HG03521 (cell line): Measurements from ENCODE around the gene PEAK3.
"Not testable (repeated sequence)": the region's sequence is repeated elsewhere in the genome, so short reads cannot be mapped to it uniquely, and the experiment has no call there.

Experiments
- ATAC-seq: cut with Tn5 transposase; IDR thresholded peaks from one replicate; pipeline ENCODE4 v1.9.1; 2021; ENCODE audit warnings: mild to moderate bottlenecking, moderate library complexity; ENCODE audit not compliant: unreplicated experiment

The PEAK3 gene

GRCh38 chr19:2289714-2290435 lies 7.9 kb upstream of the PEAK3 start:
- ATAC-seq = no peak

GRCh38 chr19:2288818-2289713 lies 7.1 kb upstream of the PEAK3 start:
- ATAC-seq = no peak

- no peak for ATAC-seq
Measured at GRCh38 chr19:2288338-2288817, 6.4 kb upstream of the PEAK3 start.

- no peak for ATAC-seq
Measured at GRCh38 chr19:2287585-2288337, 5.8 kb upstream of the PEAK3 start.

- ATAC-seq = no peak
Measured at GRCh38 chr19:2286402-2287140, 4.6 kb upstream of the PEAK3 start.

GRCh38 chr19:2283835-2284507 lies 2.0 kb upstream of the PEAK3 start:
- no peak for ATAC-seq

- ATAC-seq = no peak
Measured at GRCh38 chr19:2282862-2283237, 875 bp upstream of the PEAK3 start.

GRCh38 chr19:2281265-2282061 lies 512 bp downstream of the PEAK3 start:
- not testable (repeated sequence) for ATAC-seq

- ATAC-seq = no peak
Measured at GRCh38 chr19:2280633-2281264, 1.2 kb downstream of the PEAK3 start.

- no peak for ATAC-seq
Measured at GRCh38 chr19:2278459-2279158, 3.4 kb downstream of the PEAK3 start.

- no peak for ATAC-seq
Measured at GRCh38 chr19:2277138-2277537, 4.8 kb downstream of the PEAK3 start.

GRCh38 chr19:2276429-2276986 lies 5.5 kb downstream of the PEAK3 start:
- ATAC-seq = no peak

GRCh38 chr19:2275588-2276428 lies 6.2 kb downstream of the PEAK3 start:
- ATAC-seq = no peak

- no peak for ATAC-seq
Measured at GRCh38 chr19:2274931-2275535, 6.9 kb downstream of the PEAK3 start.

- no peak for ATAC-seq
Measured at GRCh38 chr19:2274185-2274711, 7.7 kb downstream of the PEAK3 start.
